Suppressor macrophage treated with lipopolysaccharide for 1 hour (primary cell): ENCODE results near the gene CYTH4.
"Not testable (repeated sequence)": the region's sequence is repeated elsewhere in the genome, so short reads cannot be mapped to it uniquely, and the experiment has no call there.

Experiments used
- DNase-seq, 3 donors: peaks; one replicate each; pipeline ENCODE4 v3.0.0-alpha.2; 2020 to 2022

CYTH4 gene

DNA sequence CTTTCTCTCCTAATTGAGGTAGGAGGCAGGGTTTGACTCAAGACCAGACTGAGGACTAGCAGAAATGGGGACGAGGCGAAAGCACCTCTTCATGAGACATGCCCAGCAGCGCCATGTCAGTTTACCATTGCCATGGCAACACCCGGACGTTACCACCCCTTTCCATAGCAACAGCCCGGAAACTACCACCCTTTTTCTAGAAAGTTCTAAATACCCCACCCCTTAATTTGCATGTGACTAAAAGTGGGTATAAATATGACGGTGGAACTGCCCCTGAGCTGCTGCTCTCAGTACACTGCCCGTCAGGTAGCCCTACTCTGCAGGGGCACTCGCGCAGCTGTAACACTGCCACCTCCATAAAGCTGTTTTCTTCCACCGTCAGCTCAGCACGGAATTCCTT, 32.3 kb upstream of the CYTH4 start:
- no peak for DNase-seq

DNA sequence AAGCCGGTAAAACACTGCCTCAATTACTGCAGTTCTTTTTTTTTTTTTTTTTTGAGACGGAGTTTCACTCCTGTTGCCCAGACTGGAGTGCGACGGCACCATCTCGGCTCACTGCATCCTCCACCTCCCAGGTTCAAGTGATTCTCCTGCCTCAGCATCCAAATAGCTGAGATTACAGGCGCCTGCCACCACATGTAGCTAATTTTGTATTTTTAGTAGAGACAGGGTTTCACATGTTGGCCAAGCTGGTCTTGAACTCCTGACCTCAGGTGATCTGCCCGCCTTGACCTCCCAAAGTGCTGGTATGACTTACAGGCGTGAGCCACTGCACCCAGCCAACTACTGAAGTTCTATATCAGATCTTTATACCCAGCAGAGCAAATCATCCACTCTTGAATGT, 30.5 kb upstream of the CYTH4 start:
- DNase-seq: not testable (repeated sequence)

DNA sequence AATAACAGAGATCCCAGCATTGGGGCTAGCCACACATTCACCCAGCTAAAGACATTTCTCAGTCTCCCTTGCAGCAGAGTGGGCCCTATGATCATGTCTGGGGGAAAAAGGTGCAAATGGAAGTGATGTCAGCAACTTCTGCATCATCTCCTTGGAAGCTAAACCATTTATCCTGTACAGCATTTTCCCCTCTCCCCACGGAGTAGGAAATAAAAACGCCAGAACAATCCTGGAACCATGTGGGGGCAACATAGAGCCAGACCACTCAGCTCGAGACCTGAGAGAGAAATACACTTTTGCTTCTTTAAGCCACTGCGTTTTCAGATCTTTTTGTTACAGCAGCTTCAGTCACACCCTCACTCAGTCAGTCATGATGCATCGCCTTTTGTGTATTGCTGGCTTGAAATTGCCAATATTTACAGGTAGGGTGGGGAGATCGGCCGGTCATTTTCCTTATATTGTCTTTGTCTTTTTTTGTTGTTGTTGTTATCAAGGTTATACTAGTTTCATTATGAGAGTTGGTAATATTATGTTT, 29.1 kb upstream of the CYTH4 start:
- no peak for DNase-seq

DNA sequence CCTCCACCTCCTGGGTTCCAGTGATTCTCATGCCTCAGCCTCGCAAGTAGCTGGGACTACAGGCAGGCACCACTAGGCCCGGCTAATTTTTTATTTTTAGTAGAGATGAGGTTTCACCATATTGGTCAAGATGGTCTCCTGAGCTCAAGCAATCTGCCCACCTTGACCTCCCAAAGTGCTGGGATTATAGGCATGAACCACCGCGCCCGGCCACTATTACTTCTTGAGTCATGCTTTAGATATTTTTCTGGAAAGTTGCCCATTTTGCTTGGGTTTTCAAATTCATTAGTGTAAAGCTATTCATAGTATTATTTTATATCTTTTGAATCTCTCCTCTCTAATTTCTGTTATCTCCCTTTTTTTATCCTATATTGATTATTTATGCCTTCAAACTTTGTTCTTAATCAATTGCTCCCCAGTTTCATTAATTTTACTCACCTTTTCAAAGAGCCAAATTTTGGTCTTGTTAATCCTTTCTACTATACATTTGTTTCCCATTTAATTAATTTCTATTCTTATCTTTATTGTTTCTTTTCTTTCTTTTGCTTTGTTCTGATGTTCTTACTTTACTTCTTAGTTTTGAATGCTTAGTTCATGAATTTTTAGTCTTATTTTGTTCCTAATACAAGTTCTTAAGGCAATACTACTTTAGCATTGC, 28.0 kb upstream of the CYTH4 start:
- DNase-seq: peak in 1 of 3 donors; percentile 35

DNA sequence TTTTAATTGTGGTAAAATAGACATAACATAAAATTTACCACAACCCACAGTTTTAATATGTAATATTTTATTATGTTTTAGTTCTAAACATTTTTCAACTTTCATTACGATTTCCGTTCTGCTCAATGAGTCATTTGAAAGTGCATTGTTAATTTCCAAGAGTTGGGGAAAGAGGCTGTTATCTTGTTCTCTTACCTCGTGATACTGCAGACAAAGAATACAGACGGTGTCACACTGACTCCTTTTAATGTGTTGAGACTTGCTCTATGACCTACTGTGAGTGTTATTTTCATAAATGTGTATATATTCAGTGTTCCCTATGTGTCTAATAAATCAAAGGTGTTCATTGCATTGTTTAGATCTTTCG, 27.5 kb upstream of the CYTH4 start:
- no peak for DNase-seq

DNA sequence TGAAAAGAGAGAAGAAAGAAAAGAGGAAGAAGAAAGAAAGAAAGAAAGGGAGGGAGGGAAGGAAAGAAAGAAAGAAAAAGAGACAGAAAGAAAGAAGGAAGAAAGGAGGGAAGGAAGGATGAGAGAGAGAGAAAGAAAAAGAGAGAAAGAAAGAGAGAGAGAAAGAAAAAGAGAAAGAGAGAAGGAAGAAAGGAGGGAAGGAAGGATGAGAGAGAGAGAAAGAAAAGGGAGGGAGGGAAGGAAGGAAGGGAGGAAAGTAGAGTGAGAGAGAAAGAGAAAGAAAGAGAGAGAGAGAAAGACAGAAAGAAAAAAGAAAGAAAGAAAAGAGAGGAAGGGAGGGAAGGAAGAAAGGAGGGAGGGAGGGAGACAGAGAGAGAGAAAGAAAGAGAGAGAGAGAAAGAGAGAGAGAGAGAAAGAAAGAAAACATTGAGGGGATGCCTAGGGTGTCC, 26.7 kb upstream of the CYTH4 start:
- no peak for DNase-seq

DNA sequence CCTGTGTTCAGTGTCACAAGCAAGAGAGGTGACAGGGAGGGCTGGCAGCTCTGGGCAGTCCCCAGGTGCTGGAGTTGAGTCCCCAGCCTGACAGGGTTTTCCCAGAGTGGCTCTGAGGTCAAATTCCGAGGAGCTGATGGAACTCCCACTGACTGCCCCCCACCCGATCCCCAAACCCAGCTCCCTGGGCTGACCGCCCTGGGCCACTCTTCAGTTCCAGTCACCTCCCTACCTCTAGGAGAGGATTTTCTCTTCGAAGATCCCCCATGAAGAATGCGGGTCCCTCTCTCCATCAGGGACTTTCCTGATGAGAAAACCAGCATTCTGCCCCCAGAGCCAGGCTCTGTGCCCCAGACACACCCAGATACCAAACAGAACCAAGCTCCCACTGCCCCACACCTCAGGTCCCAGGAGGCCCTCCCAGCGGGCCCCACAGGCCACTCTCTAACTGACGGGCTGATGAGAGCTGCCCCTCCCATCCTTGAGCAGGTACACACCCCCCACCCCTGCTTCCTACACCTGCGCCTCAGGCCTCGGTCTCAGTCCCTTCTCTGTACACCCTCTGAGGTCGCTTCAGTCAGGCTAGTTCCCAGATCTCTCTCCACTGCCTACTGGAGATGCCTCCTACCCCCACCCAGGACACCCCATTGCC, 26.1 kb upstream of the CYTH4 start:
- DNase-seq: no peak

DNA sequence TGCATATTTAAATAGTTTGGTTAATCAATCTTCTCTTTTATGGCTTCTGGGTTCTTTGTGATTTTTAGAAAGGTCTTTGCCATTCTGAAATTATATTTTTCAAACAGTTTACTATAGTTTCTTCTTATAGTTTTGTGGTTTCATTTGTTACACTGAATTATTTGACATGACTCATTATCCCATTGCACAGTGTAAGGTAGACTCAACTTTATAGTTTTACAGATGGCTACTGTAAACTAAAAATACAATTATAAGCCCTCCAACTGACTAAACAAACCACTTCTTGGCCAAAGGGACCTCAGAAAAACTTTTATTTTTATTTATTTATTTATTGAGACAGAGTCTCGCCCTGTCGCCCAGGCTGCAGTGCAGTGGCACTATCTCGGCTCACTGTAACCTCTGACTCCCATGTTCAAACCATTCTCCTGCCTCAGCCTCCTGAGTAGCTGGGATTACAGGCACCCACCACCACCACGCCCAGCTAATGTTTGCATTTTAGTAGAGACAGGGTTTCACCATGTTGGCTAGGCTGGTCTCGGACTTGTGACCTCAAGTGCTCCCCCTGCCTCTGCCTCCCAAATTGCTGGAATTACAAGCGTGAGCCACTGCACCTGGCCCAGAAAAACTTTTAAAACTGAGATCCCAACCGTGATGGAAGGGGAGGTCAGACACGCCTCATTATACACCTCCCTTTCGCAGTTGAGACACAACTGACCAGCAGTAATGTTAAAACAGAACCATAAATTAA, 24.1 kb upstream of the CYTH4 start:
- DNase-seq: no peak

DNA sequence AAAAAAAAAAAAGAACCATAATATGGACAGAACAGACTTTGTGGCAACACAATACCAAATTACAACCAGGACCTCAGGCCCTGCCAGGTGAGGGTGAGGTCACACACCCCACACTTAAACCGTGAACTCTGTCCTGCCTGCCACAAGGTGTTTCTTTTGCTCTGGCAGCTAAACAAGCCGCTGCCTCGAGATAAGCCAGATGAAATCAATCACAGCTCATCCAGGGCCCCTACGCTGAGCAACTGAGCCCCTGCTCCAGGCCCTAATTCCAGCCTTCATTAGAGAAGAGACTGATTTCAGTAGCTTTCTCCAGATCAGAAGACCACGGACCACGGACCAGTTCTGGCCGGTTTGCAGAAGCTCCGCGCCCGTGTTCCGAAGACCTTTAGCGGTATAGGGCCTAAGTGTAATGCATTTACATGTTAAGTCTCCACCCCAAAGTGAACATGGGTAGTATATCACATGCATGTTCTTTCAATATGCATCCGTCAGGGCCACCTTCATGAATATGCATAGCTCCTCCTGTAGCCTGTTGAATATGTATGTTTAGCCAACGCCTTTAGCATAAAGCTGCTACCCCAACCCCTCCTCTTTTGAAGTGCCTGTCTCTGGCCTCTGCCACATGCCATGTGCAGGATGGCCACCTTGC, 23.4 kb upstream of the CYTH4 start:
- DNase-seq: no peak

DNA sequence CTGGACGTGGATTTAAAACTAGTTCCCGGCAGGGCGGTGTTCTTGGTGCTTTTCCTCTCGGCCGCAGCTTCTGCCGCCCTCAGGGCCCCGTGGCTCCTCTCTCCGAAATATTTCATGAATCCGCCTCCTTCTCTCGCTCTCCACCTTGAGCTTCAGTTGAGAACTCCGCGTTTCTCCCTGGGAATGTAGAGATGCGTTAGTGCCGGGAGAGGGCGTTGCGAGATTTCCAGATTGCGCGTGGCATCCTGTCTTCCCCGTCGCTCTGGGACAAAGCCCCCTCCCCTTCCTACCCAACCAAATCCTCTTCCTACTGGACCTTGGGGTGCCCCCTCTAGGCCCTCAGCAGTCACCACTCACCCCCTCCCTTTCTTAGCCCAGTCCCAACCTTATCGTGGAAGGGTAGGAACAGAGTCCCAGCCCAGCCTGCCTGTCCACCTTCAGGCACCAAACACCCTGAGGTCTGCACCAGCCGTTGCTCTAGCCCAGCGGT, 22.7 kb upstream of the CYTH4 start:
- peak; percentile 58 to 69 (median 68) for DNase-seq

DNA sequence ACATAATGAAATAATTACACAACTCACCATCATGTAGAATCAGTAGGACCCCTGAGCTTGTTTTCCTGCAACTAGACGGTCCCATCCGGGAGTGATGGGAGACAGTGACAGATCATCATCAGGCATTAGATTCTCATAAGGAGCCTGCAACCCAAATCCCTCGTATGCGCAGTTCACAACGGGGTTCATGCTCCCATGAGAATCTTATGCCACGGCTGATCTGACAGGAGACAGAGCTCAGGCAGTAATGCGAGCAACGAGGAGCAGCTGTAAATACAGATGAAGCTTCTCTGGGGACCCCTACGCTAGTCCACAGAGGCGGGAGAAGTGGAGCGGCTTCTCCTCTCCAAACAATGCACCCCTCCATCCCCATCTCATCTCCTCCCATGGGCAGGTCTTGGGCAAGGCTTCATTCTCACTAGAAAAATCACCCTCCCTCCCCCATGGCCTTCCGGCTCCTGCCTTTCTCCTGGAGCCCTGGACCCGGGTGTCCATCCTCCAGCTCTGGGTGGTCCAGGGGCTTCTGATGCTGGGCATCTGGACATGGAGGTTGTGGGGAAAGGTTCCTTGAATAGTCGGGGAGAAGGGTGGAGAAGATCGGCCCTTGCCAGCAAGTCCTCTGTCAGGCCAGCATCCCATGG, 22.0 kb upstream of the CYTH4 start:
- DNase-seq: no peak

DNA sequence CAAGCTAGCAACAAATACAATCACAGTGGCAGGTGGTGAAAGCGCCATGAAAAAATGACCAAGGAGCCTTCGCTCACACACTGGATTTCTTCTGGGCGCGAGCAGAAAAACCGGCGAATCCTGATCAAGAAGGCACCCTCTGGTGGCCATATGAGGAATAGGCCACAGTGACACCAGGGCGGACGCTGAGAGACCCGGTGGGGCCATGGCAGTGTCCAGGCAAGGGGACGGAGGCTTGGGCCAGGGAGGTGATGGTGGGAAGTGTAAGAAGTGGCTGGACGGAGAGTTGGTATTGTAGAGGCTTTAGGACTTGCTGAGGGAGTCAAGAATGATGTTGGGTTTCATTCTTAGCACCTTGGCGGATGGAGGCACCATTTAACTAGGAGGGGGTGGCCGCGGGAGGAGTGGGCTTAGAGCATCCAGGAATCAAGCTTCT, 21.4 kb upstream of the CYTH4 start:
- DNase-seq: peak; percentile 78 to 84 (median 83)

DNA sequence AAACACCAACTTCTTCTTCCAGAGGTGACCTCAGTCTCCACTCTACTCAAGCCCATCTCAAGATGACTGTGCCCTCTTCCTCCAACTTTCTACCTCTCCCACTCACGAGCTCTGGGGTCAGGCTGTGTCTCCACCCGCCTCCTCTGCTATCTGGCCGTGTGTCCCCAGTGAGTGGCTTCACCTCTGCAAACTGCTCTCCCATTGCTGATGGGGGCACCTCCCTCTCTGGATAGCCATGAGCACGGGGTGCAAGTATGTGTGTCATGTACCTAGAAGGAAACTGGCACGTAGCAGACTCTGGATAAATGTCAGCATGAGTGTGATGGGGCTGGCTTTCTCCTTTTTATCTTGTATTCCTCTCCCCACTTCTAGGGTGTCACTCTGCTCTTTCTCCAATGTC, 20.0 kb upstream of the CYTH4 start:
- DNase-seq: peak in 2 of 3 donors; percentile 37 to 47

DNA sequence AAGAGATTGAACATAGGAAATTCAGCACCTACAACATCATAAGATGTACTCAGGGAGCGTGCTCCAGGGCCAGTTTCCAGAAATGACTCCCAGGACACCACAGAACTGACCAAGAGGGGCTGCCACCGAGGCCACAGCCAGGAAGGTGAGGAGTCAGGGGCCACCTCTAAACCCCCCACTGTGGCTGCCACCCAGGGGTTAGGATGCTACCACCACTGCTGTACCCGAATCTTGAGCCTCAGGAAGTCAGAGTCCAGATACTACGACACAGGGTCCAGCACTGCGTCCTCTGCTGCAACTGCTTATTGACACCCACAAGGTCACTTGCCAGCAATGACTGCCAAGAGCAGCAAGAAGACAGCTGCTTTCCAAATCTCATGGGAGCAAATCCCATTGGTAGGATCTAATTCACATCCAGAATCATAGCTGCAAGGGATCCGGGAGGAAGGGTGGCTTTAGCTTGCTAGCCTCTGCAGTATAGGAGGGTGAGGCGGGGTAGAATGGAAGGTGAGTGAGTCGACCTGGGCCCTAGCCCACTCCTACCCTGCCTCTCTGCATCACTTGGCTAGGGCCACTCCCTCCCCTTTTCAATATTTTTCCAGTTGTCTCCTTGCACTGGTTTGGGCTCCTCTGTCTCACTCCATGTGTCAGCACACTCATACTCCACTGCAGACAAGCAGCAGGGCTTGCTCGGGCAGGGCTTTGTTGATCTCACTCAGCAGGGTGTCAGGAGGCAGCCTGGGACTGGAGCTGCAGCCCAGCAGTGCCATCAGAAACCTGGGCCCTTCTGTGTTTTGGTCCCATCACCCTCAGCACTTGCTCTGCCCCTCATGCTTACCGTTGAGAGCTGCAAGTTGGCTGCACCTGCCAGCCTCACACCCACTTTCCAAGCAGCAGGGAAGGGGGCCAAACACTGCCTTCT, 18.1 kb upstream of the CYTH4 start:
- DNase-seq: no peak

DNA sequence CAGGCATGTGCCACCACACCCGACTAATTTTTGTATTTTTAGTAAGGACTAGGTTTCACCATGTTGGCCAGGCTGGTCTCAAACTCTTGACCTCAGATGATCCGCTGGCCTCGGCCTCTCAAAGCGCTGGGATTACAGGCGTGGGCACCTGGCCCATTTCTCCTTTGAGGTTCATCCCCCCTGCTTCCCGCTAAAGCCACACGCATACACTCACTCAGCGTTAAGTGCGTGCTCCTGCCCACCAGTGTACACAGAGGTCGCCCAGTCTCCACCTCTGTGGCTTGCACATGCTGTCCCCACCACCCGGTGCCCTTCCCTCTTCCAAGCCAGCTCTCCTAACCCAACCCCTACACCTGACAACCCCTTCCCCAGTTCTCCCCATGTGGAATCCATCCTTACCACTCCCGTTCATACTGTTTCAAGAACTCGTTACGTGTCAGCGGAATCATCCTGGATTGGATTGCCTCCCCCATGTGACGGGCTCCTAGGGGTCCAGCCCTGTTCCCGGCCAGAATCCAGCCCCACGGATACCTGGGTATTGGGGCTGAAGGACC, 15.7 kb upstream of the CYTH4 start:
- DNase-seq: no peak

DNA sequence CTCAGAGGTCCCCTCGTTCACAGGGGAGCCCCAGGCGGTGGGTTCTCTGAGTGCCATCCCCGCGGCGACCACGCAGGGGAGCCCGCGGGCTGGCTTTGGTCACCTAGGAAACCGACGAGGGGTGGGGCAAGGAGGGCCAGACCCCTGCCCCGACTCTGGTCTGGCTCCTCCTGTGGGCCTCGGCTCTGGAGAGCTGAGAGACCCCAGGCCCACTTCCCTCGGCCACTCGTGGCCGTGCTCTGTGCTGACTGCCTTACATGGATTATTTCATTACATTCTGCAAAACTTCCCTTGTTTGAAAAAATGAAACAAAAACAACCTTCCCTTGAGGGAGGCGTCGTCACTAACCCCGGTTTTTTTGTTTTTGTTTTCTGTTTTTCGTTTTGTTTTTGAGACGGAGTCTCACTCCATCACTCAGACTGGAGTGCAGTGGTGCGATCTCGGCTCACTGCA, 15.1 kb upstream of the CYTH4 start:
- DNase-seq: peak; percentile 69 to 85 (median 77)

DNA sequence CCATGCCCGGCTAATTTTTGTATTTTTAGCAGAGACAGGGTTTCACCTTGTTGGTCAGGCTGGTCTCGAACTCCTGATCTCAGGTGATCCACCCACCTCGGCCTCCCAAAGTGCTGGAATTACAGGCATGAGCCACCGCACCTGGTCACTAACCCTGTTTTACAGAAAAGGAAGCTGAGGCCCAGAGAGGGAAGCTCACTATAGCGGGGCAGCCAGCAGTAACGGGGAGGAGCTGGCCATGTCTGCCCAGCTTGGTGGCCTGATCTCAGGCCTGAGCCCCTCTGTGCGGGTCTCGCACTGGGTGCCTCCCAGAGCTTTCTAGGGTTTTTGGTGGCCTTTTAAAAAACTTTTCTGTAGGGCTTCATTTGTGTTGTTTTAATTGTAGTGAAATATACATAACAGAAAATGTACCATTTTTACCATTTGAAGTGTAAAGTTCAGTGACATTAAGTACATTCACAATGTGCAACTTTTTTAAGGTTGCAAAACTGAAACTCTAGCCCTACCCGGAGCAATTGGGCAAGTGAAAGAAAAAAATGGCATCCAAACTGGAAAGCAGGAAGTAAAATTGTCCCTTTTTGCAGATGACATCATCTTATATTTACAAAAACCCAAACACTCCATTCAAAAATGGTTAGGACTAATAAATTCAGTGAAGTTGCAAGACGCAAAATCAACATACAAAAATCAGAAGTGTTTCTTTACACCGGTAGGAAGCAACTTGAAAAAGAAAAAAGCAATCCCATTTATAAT, 14.5 kb upstream of the CYTH4 start:
- peak; percentile 82 to 95 (median 94) for DNase-seq

DNA sequence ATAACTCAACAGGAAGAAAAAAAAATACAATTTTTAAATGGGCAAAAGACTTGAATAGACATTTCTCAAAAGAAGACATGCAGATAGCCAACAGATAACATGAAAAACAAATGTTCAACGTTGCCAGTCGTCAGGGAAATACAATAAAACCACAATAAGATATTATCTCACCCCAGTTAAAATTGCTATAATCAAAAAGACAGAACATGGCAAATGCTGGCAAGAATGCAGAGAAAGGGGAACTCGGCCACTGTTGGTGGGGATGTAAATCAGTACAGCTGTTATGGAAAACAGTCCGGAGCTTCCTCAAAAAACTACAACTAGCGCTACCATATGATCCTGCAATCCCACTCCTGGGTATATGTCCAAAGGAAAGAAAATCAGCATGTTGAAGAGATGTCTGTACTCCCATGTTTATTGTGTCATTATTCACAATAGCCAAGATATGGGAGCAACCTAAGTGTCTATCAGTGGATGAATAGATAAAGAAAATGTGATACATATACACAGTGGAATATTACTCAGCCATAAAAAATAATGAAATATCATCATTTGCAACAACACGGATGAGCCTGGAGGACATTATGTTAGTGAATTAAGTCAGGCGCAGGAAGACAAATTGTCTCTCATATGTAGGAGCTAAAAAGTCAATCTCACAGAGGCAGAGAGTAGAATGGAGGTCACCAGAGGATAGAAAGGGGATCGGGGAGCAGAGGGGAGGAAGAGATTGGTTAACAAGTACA, 12.2 kb upstream of the CYTH4 start:
- DNase-seq: peak; percentile 76 to 88 (median 76)

DNA sequence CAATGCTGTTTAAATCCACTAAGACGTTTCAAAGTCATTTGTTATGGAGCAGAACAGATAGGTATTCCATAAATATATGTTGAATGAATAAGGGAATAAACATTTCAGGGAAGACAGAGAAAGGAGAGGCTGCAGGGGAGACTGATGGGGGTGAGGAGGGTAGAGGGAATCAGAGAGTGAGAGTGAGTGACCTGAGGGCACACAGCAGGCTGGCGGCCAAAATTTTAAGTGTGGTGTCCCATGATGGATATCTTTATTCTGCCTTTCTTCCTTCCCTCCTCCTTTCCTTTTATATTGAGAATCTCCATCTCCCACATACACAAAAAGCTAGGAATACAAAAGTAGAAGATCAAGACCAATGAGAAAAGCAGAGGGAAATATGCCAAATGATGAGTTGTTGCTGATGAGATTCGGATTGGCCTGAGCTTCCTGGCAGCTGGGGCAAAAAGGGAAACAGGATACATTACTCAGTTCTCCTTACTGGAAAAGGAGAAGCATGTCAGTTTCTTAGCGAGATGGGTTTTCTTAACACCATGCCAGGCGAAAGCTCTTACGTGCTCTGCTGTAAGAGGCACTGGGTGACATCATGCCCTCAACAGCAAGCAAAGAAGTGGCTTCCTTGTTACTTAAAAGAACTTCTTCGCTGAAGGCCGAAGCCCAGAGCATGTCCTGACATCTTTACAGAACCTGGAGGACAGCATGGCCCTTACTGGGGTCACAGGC, 11.2 kb upstream of the CYTH4 start:
- DNase-seq: peak; percentile 91 to 99 (median 96)
